Melanocyte of skin (primary cell): Measurements from ENCODE around the gene ELANE. TPM values are rescaled to one million over a fixed set of nuclear protein-coding genes. Genes with fewer than 3 reads are reported as not detected.

Experiments used
- small RNA-seq, 2 donors: library from RNA; depleted of rRNA; stranded (forward); fragments of <200 nt; gene quantifications; one replicate each; pipeline ENCODE3, GENCODE V24; 2012
- total RNA-seq, 2 donors: library from RNA; depleted of rRNA; stranded (reverse); fragments of >200 nt; gene quantifications; 2 replicates each; pipeline ENCODE4 v1.2.3, GENCODE V29; 2012

ELANE gene
- total RNA-seq: not detected

DNA sequence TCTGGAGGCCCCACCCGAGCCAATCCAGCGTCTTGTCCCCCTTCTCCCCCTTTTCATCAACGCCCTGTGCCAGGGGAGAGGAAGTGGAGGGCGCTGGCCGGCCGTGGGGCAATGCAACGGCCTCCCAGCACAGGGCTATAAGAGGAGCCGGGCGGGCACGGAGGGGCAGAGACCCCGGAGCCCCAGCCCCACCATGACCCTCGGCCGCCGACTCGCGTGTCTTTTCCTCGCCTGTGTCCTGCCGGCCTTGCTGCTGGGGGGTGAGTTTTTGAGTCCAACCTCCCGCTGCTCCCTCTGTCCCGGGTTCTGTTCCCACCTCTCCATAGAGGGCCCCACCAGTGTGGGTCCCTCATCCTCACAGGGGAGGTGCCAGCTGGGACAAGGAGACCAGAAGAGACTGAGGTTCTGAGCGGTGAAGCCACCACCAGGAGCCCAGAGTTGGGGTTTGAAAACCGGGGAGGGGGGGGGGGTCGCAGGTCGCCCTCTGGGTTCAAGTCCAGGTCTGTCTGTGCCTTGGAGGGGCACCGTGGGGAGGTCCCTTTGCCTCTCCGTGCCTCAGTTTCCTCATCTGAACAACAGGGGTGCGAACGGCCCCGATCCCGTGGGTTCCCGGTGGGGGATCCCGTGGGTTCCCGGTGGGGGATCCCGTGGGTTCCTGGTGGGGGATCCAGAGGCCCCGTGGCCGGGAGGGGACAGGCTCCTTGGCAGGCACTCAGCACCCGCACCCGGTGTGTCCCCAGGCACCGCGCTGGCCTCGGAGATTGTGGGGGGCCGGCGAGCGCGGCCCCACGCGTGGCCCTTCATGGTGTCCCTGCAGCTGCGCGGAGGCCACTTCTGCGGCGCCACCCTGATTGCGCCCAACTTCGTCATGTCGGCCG, at the start of gene ELANE:
Gene ELANE (plus strand): TSS at position 168 of the 878 bp plus-strand sequence. CDS start 26 bp downstream, at position 194.

DNA sequence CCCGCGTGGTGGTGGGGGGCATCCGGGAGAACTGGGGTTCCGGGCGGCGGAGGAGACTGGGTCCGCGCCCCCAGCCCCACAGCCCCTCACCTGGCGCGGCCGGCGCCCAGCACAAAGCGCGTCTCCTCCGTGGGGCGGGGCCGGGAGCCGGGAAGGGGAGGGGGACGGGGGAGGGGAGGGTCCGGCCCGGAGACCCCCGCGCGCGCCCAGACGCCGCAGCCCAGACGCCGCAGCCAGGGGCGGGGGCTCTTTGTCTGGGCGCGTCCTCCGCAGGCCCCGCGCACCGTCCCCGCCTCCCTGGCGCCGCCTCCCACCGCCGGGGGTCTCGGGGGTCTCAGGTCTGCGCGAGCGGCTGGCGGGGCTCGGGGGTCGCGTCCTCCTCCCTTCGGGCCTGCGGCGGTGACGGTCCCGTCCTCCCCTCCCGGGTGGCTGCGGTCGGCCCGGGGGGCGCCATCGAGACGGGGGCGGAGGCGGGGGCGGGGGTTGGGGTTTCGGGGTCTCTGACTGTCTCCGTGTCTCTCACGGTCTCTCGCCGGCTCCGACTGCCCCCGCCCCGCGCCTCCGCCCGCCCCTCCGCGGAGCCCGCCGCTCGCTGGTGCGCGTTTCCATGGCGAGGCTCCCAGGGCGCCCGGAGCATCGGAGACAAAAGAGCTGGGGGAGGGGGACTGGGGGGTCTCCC, 30.1 kb upstream of the ELANE start, which contains the start of gene PLPPR3:
Gene PLPPR3 (minus strand): TSS at position 131 of the 679 bp plus-strand sequence. CDS start 396 bp downstream, outside the sequence.

DNA sequence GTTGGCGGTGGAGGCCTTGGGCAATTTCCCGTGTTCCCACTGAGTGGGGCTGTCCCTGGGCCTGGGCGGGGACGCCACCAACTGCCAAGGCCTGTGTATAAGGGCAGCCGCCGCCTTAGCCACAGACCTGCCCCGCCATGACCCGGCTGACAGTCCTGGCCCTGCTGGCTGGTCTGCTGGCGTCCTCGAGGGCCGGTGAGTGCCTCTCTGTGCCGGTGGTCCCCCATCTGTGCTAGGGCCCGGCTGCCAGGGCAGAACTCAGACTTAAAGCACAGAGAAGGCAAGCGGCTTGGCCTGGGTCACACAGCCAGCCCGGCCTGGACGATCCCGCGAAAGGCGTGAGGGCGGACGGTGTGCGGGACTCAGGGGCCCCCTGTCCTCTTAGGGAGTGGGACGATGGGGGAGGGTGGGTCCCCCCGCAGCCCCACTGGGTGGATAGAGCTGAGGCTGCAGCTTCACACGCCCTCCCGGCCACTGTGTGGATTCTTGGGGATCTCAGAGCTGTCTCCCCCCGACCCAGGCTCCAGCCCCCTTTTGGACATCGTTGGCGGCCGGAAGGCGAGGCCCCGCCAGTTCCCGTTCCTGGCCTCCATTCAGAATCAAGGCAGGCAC, 24.3 kb upstream of the ELANE start, which contains the start of gene AZU1:
Gene AZU1 (plus strand): TSS at position 128 of the 612 bp plus-strand sequence. CDS start 10 bp downstream, at position 138.

DNA sequence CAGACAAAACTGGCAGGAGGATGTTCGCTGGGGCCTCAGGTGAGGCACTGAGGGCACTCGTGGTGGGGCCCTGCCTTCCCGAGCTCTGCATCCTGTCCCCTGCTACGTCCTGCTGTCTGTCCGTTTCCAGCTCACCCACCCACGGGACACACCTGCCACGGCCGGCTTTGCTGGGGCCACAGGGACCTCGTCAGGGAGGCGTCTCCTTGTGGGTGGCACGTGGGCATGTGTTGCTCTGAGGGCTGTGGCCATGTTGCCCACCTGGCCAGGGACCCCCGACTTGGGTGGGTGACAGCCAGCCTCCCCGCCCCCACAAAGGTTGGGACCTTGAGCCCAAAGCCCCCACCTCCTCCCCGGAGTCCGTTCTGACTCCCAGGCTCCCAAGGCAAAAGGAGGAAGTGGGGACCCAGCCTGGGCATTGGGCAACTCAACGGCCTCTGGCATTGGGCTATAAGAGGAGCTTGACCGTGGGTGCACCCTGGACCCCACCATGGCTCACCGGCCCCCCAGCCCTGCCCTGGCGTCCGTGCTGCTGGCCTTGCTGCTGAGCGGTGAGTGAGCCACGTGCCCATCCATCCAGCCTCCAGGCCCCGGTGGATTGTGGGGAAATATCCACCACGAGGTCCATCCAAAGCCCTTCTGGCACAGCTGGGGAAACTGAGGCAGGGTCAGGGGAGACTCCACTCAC, 11.4 kb upstream of the ELANE start, which contains the start of gene PRTN3:
Gene PRTN3 (plus strand): TSS at position 481 of the 688 bp plus-strand sequence. CDS start 10 bp downstream, at position 491.

DNA sequence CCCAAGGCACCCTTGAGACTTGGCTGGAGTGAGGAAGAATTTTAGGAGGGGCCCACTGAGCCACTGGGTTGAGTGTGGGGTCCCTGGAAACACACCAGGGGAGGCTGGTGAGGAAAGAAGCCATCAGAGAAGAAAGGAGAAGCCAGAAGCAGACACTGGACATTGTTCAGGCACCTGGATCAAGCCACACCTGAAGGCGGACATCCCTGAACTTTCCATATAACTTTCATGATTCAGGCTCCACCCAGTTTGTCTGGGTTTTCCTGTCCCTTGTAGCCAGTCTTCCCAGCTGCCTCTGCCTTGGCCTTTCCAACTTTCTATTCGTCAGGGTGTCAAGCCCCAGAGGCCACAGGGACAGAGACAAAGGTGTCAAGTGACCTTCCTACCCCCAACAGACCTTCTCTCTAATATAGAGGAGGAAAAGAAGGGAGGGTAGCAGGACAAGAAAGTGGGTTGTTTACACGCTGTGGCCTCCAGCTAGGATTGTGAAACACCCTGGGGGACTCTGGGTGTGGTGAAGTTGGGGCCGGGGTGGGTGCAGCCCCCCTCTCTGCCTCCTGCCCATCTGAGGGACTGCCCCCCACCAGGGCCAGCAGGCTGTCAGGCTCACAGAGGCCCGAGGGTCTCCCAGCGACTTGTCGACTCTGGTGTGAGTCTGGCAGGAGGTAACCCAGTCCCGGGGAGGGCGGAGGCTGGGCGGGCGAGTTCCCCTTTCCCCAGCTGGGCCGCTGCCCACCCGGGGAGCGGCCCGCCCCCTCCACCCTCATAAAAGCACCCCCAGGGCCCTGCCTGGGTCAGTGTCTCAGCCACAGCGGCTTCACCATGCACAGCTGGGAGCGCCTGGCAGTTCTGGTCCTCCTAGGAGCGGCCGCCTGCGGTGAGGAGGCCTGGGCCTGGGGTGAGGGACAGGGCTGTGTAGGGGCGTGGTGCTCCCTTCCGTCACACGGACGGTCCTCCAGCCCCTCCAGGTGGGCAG, 7.1 kb downstream of the ELANE start, which contains the start of gene CFD:
Gene CFD (plus strand): TSS at position 797 of the 976 bp plus-strand sequence. CDS start 26 bp downstream, at position 823.

DNA sequence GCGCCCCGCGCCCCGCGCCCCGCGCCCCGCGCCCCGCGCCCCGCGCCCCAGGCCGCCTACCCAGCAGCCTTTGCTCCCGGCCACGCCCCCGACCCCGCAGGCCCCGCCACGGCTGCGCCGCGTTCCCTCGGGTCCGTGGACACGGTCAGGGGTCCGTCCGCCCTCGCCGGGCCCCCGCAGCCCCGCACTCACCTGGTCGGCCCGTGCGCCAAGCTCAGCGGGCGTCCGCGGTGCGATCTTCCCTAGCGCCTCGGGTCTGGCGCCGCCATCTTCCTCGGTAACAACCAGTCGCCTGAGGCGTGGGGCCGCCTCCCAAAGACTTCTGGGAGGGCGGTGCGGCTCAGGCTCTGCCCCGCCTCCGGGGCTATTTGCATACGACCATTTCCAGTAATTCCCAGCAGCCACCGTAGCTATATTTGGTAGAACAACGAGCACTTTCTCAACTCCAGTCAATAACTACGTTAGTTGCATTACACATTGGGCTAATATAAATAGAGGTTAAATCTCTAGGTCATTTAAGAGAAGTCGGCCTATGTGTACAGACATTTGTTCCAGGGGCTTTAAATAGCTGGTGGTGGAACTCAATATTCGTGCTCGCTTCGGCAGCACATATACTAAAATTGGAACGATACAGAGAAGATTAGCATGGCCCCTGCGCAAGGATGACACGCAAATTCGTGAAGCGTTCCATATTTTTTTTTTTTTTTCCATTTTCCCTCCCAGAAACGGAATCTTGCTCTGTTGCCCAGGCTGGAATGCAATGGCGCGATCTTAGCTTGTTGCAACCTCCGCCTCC, 41.0 kb downstream of the ELANE start, which contains the start of the genes MED16 and RNU6-9:
Gene MED16 (minus strand): TSS at position 294 of the 796 bp plus-strand sequence. CDS start 2,056 bp downstream, outside the sequence.
Gene RNU6-9 (plus strand): TSS at position 591 of the 796 bp plus-strand sequence.

Small RNA genes lying within 50 kb of the gene (small RNA-seq; reads per million reads assigned to genes)
- gene MIR3187 (0 reads per million in 2 donors), gene RNU6-9 (7.0 to 71.3 reads per million in 2 donors)

Other genes with a start within 250 kb of the ELANE start
- 10 to 100 TPM; 23.4 to 38.0 TPM for gene POLRMT, start 218.8 kb upstream of the ELANE start, total RNA-seq
- gene FGF22, start 212.4 kb upstream of the ELANE start, total RNA-seq: not detected
- gene RNF126, start 189.1 kb upstream of the ELANE start, total RNA-seq: 10 to 100 TPM; 53.3 to 78.6 TPM
- gene FSTL3, start 175.9 kb upstream of the ELANE start, total RNA-seq: 10 to 100 TPM; 18.6 to 54.0 TPM
- not detected for gene PRSS57, start 156.9 kb upstream of the ELANE start, total RNA-seq
- 10 to 100 TPM in 1 of 2 donors, 1 to 10 TPM in 1; 6.0 to 10.3 TPM for gene PALM, start 143.4 kb upstream of the ELANE start, total RNA-seq
- not detected for gene MISP, start 101.2 kb upstream of the ELANE start, total RNA-seq
- 100 to 1,000 TPM; 124 to 198 TPM for gene PTBP1, start 54.9 kb upstream of the ELANE start, total RNA-seq
- gene PLPPR3, start 30.3 kb upstream of the ELANE start, total RNA-seq: under 1 TPM in 1 of 2 donors, not detected in 1; 0.33 TPM
- not detected for gene AZU1, start 24.5 kb upstream of the ELANE start, total RNA-seq
- gene PRTN3, start 11.3 kb upstream of the ELANE start, total RNA-seq: not detected
- under 1 TPM in 1 of 2 donors, not detected in 1; 1.00 TPM for gene CFD, start 7.4 kb downstream of the ELANE start, total RNA-seq
- gene MED16, start 40.9 kb downstream of the ELANE start, total RNA-seq: 10 to 100 TPM; 22.4 to 23.0 TPM
- gene RNU6-9, start 41.2 kb downstream of the ELANE start, total RNA-seq: not detected
- 10 to 100 TPM; 20.6 to 23.3 TPM for gene R3HDM4, start 60.9 kb downstream of the ELANE start, total RNA-seq
- not detected for gene KISS1R, start 65.0 kb downstream of the ELANE start, total RNA-seq
- 10 to 100 TPM; 11.0 to 12.0 TPM for gene ARID3A, start 73.7 kb downstream of the ELANE start, total RNA-seq
- gene WDR18, start 132.0 kb downstream of the ELANE start, total RNA-seq: 10 to 100 TPM; 60.6 to 65.3 TPM
- under 1 TPM in 1 of 2 donors, not detected in 1; under 0.01 TPM for gene GRIN3B, start 148.1 kb downstream of the ELANE start, total RNA-seq
- 100 to 1,000 TPM; 109 to 124 TPM for gene TMEM259, start 168.8 kb downstream of the ELANE start, total RNA-seq
- not detected for gene RNU6-2, start 169.2 kb downstream of the ELANE start, total RNA-seq
- gene CNN2, start 174.3 kb downstream of the ELANE start, total RNA-seq: 10 to 100 TPM; 22.0 to 48.6 TPM
- 10 to 100 TPM in 1 of 2 donors, 1 to 10 TPM in 1; 9.0 to 14.8 TPM for gene ABCA7, start 187.8 kb downstream of the ELANE start, total RNA-seq
- gene ARHGAP45, start 214.9 kb downstream of the ELANE start, total RNA-seq: 1 to 10 TPM in 1 of 2 donors, under 1 TPM in 1; 0.69 to 4.0 TPM
- gene POLR2E, start 243.1 kb downstream of the ELANE start, total RNA-seq: 100 to 1,000 TPM in 1 of 2 donors, 10 to 100 TPM in 1; 69.2 to 110 TPM